ENCODE data around the gene TPSG1. TPM values are rescaled to one million over a fixed set of nuclear protein-coding genes. Genes with fewer than 3 reads are reported as not detected.

Gene TPSG1
- total and polyA plus RNA-seq, 11 donors, result not detected

GRCh38 chr16:1182950-1183907 is 41.8 kb downstream of the TPSG1 start:
- DNase-seq, result peak in 4 of 5 donors; percentile 63 to 81 (median 69)
- H3K27me3 ChIP-seq, result peaks cover 0 to 21% (median 0%) of the 10 kb centered on the region in 9 donors
- no peaks in the 10 kb centered on the region for H3K36me3 ChIP-seq
- intact Hi-C loops (cut with DNase I), result no loop called here
- TF ChIP-seq POLR2A (IDR thresholded peaks at IDR 0.05) (no peak), CTCF (IDR thresholded peaks at IDR 0.05) (no peak)
- peak overlapping the region in 7 of 12 donors; percentile 6 to 90 (median 57) for H3K27ac ChIP-seq
- H3K9me3 ChIP-seq, result no peaks in the 10 kb centered on the region
- 46 to 59% (median 52%) methylated on average over 26 to 45 of the region's 45 CpGs for WGBS, 4 donors
- H3K4me1 ChIP-seq, result peaks cover 0 to 29% (median 8%) of the 10 kb centered on the region in 12 donors
- ATAC-seq, result peak in 2 of 4 donors; percentile 10 to 43
- H3K4me3 ChIP-seq, result no peak overlapping the region

GRCh38 chr16:1182316-1182671 is 42.8 kb downstream of the TPSG1 start:
- peak overlapping the region in 8 of 12 donors; percentile 22 to 90 (median 62) for H3K27ac ChIP-seq
- intact Hi-C loops (cut with DNase I), result no loop called here
- peaks cover 0 to 27% (median 0%) of the 10 kb centered on the region in 9 donors for H3K27me3 ChIP-seq
- peaks cover 0 to 29% (median 8%) of the 10 kb centered on the region in 12 donors for H3K4me1 ChIP-seq
- H3K4me3 ChIP-seq, result peak overlapping the region in 1 of 12 donors; percentile 1
- ATAC-seq (peak; percentile 43 to 74 (median 70)), DNase-seq (peak; percentile 61 to 89 (median 76))
- 28 to 37% (median 28%) methylated on average over 18 to 19 of the region's 19 CpGs; no CpG with 5 or more reads in 1 of the 4 donors for WGBS, 4 donors
- H3K36me3 ChIP-seq, result no peaks in the 10 kb centered on the region
- no peaks in the 10 kb centered on the region for H3K9me3 ChIP-seq
- TF ChIP-seq POLR2A (IDR thresholded peaks at IDR 0.05) (no peak), CTCF (IDR thresholded peaks at IDR 0.05) (no peak)

GRCh38 chr16:1181404-1182315 is 43.4 kb downstream of the TPSG1 start:
- TF ChIP-seq CTCF (IDR thresholded peaks at IDR 0.05) (peak in 1 of 12 donors; percentile 6), POLR2A (IDR thresholded peaks at IDR 0.05) (no peak)
- DNase-seq, result no peak
- ATAC-seq, result no peak
- peaks cover 0 to 33% (median 0%) of the 10 kb centered on the region in 9 donors for H3K27me3 ChIP-seq
- H3K4me1 ChIP-seq, result peaks cover 0 to 29% (median 8%) of the 10 kb centered on the region in 12 donors
- no peaks in the 10 kb centered on the region for H3K9me3 ChIP-seq
- H3K27ac ChIP-seq, result peak overlapping the region in 9 of 12 donors; percentile 29 to 90 (median 57)
- 58 to 67% (median 62%) methylated on average over 28 to 39 of the region's 39 CpGs for WGBS, 4 donors
- H3K4me3 ChIP-seq, result peak overlapping the region in 2 of 12 donors; percentile 1 to 4
- intact Hi-C loops (cut with DNase I), result no loop called here
- H3K36me3 ChIP-seq, result no peaks in the 10 kb centered on the region

Data from heart left ventricle (tissue), 16 donors.